SK-N-SH treated with all-trans-retinoic acid at 6 μM for 48 hours (cell line): ENCODE data around the gene PRKCQ.

Experiments used
- ATAC-seq: fragments of 200-7000 bp; cut with Tn5 transposase; 3 replicates; pipeline ENCODE4 v1.9.1; 2020; ENCODE audit warnings: mild to moderate bottlenecking, moderate library complexity
- ARNTL ChIP-seq: fragments of 450-650 bp; formaldehyde crosslinking; IDR thresholded peaks from 2 replicates; pipeline ENCODE4 v1.5.0; 2020; ENCODE audit warnings: low read depth, mild to moderate bottlenecking, moderate library complexity, borderline replicate concordance
- BACH2 ChIP-seq: fragments of 250-450 bp; sonication (Bioruptor Pico); IDR thresholded peaks from 2 replicates; pipeline ENCODE4 v1.9.0; 2021; ENCODE audit warnings: mild to moderate bottlenecking, borderline replicate concordance
- CREB5 ChIP-seq: fragments of 250-450 bp; sonication (Bioruptor Pico); IDR thresholded peaks from 2 replicates; pipeline ENCODE4 v1.5.1; 2020; ENCODE audit warnings: low read depth, mild to moderate bottlenecking, moderate library complexity
- CSDC2 ChIP-seq: fragments of 250-450 bp; sonication (Bioruptor Pico); IDR thresholded peaks from 2 replicates; pipeline ENCODE4 v1.5.0; 2020; ENCODE audit warnings: mild to moderate bottlenecking, moderate library complexity
- ESRRG ChIP-seq: fragments of 250-450 bp; sonication (Bioruptor Pico); IDR thresholded peaks from 2 replicates; pipeline ENCODE4 v1.6.1; 2021; ENCODE audit warnings: mild to moderate bottlenecking
- GLIS3 ChIP-seq: fragments of 250-450 bp; sonication (Bioruptor Pico); IDR thresholded peaks from 2 replicates; pipeline ENCODE4 v1.5.0; 2020; ENCODE audit warnings: mild to moderate bottlenecking, moderate library complexity
- ISL1 ChIP-seq: fragments of 250-450 bp; sonication (Bioruptor Pico); IDR thresholded peaks from 2 replicates; pipeline ENCODE4 v2.1.2; 2022; ENCODE audit warnings: mild to moderate bottlenecking, moderate library complexity
- OSR1 ChIP-seq: fragments of 250-450 bp; sonication (Bioruptor Pico); IDR thresholded peaks from 2 replicates; pipeline ENCODE4 v1.8.0; 2022; ENCODE audit warnings: moderate library complexity, mild to moderate bottlenecking, inconsistent platforms
- PATZ1 ChIP-seq: fragments of 250-450 bp; sonication (Bioruptor Pico); IDR thresholded peaks from 2 replicates; pipeline ENCODE4 v1.8.0; 2020; ENCODE audit warnings: mild to moderate bottlenecking, moderate library complexity, borderline replicate concordance
- POU6F1 ChIP-seq: fragments of 250-450 bp; sonication (Bioruptor Pico); IDR thresholded peaks from 2 replicates; pipeline ENCODE4 v1.8.0; 2021; ENCODE audit warnings: low read depth, mild to moderate bottlenecking, moderate library complexity, borderline replicate concordance
- PPARA ChIP-seq: fragments of 250-450 bp; sonication (Bioruptor Pico); IDR thresholded peaks from 2 replicates; pipeline ENCODE4 v1.5.0; 2020; ENCODE audit warnings: mild to moderate bottlenecking, borderline replicate concordance
- RARB ChIP-seq: fragments of 250-450 bp; sonication (Bioruptor Pico); IDR thresholded peaks from 2 replicates; pipeline ENCODE4 v1.8.0; 2021; ENCODE audit warnings: mild to moderate bottlenecking, moderate library complexity
- SNAI2 ChIP-seq: fragments of 250-450 bp; sonication (Bioruptor Pico); IDR thresholded peaks from 2 replicates; pipeline ENCODE4 v1.5.0; 2020; ENCODE audit warnings: mild to moderate bottlenecking, moderate library complexity
- TCF4 ChIP-seq: fragments of 250-450 bp; sonication (Bioruptor Pico); IDR thresholded peaks from 2 replicates; pipeline ENCODE4 v1.8.0; 2021; ENCODE audit warnings: mild to moderate bottlenecking, moderate library complexity, borderline replicate concordance
- TOX ChIP-seq: fragments of 250-450 bp; sonication (Bioruptor Pico); IDR thresholded peaks from 2 replicates; pipeline ENCODE4 v1.8.0; 2021; ENCODE audit warnings: mild to moderate bottlenecking, moderate library complexity, borderline replicate concordance
- TSHZ2 ChIP-seq: fragments of 250-450 bp; sonication (Bioruptor Pico); IDR thresholded peaks from 2 replicates; pipeline ENCODE4 v1.5.0; 2020; ENCODE audit warnings: mild to moderate bottlenecking, moderate library complexity
- ZC3H10 ChIP-seq: fragments of 250-450 bp; sonication (Bioruptor Pico); IDR thresholded peaks from 2 replicates; pipeline ENCODE4 v1.5.1; 2021; ENCODE audit warnings: mild to moderate bottlenecking, moderate library complexity
- ZFP3 ChIP-seq: fragments of 250-450 bp; sonication (Bioruptor Pico); IDR thresholded peaks from 2 replicates; pipeline ENCODE4 v1.5.0; 2020; ENCODE audit warnings: mild to moderate bottlenecking, moderate library complexity
- ZFP30 ChIP-seq: fragments of 450-650 bp; formaldehyde crosslinking; IDR thresholded peaks from 2 replicates; pipeline ENCODE4 v1.5.0; 2022; ENCODE audit warnings: mild to moderate bottlenecking, moderate library complexity
- ZNF565 ChIP-seq: fragments of 450-650 bp; formaldehyde crosslinking; conservative IDR thresholded peaks from 2 replicates; pipeline ENCODE4 v1.5.0; 2020; ENCODE audit warnings: low read depth, mild to moderate bottlenecking, moderate library complexity
- ZNF8 ChIP-seq: fragments of 450-650 bp; formaldehyde crosslinking; IDR thresholded peaks from 2 replicates; pipeline ENCODE4 v1.5.0; 2020; ENCODE audit warnings: mild to moderate bottlenecking, moderate library complexity
- TF ChIP-seq, protein P1 (sequence below): fragments of 250-450 bp; sonication (Bioruptor Pico); IDR thresholded peaks from 2 replicates; pipeline ENCODE4 v1.5.1; 2021; ENCODE audit warnings: mild to moderate bottlenecking, moderate library complexity

Gene PRKCQ

GRCh38 chr10:6431186-6431585 lies 148.9 kb downstream of the PRKCQ start (continued):
- no peak for TF ChIP-seq PATZ1 (CRISPR knock-in tag)
- TF ChIP-seq PPARA (CRISPR knock-in tag): no peak
- TF ChIP-seq, all 23 proteins: peak for 0

- no peak for ATAC-seq
These were observed 149.6 kb downstream of the PRKCQ start for GRCh38 chr10:6430423-6430980.

GRCh38 chr10:6427357-6427959 lies 152.6 kb downstream of the PRKCQ start:
- no peak for ATAC-seq

More at GRCh38 chr10:6430423-6430980, 149.6 kb downstream of the PRKCQ start:
- TF ChIP-seq TOX (CRISPR knock-in tag) (no peak), RARB (no peak), OSR1 (no peak), GLIS3 (CRISPR knock-in tag) (no peak), CREB5 (no peak), TCF4 (no peak), ZFP30 (no peak), ZFP3 (CRISPR knock-in tag) (no peak), POU6F1 (no peak), ZNF565 (CRISPR knock-in tag) (no peak), CSDC2 (CRISPR knock-in tag) (no peak), ISL1 (CRISPR knock-in tag) (no peak), ZC3H10 (CRISPR knock-in tag) (no peak), BACH2 (CRISPR knock-in tag) (no peak), ZNF8 (CRISPR knock-in tag) (no peak), ARNTL (CRISPR knock-in tag) (no peak), ESRRG (CRISPR knock-in tag) (no peak), SNAI2 (CRISPR knock-in tag) (no peak)
- TF ChIP-seq, protein P1, sequence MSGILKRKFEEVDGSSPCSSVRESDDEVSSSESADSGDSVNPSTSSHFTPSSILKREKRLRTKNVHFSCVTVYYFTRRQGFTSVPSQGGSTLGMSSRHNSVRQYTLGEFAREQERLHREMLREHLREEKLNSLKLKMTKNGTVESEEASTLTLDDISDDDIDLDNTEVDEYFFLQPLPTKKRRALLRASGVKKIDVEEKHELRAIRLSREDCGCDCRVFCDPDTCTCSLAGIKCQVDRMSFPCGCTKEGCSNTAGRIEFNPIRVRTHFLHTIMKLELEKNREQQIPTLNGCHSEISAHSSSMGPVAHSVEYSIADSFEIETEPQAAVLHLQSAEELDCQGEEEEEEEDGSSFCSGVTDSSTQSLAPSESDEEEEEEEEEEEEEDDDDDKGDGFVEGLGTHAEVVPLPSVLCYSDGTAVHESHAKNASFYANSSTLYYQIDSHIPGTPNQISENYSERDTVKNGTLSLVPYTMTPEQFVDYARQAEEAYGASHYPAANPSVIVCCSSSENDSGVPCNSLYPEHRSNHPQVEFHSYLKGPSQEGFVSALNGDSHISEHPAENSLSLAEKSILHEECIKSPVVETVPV: no peak
- TF ChIP-seq, all 23 proteins: peak for 0

More at GRCh38 chr10:6427357-6427959, 152.6 kb downstream of the PRKCQ start:
- TF ChIP-seq OSR1 (no peak), CSDC2 (CRISPR knock-in tag) (no peak), ISL1 (CRISPR knock-in tag) (no peak), PPARA (CRISPR knock-in tag) (no peak), BACH2 (CRISPR knock-in tag) (no peak), SNAI2 (CRISPR knock-in tag) (no peak), TSHZ2 (no peak), ESRRG (CRISPR knock-in tag) (no peak), TCF4 (no peak), ZFP30 (no peak)
- TF ChIP-seq, all 23 proteins: peak for 0
